ENCODE measurements around the gene ORC2. TPM values are rescaled to one million over a fixed set of nuclear protein-coding genes. Genes with fewer than 3 reads are reported as not detected.

The ORC2 gene
- total RNA-seq, 1 donor from 2014 or later, result 25.5 TPM

- Histone ChIP-seq H3K36me3 (ENCODE audit: insufficient read depth, low read length) (peaks cover 19% of the 10 kb centered on the region), H3K27me3 (ENCODE audit: insufficient read depth, low read length) (no peaks in the 10 kb centered on the region), H4K20me1 (ENCODE audit: insufficient read depth, low read length) (no peaks in the 10 kb centered on the region), H3K9me3 (ENCODE audit: insufficient read depth, low read depth, low read length) (no peaks in the 10 kb centered on the region), H3K79me2 (ENCODE audit: insufficient read depth, low read length) (no peaks in the 10 kb centered on the region), H3K4me1 (ENCODE audit: insufficient read depth, low read length) (no peaks in the 10 kb centered on the region), H3K4me3 (ENCODE audit: insufficient read depth, low read depth, low read length) (no peak overlapping the region), H2AFZ (ENCODE audit: low read depth, low read length) (no peak overlapping the region), H3K9ac (ENCODE audit: low read length) (no peak overlapping the region), H3K27ac (ENCODE audit: low read depth, low read length) (no peak overlapping the region), H3K4me2 (ENCODE audit: low read length) (no peak overlapping the region)
- TF ChIP-seq CTCF (IDR thresholded peaks at IDR 0.05; ENCODE audit: insufficient read depth, low read depth, low read length) (no peak), EZH2 (IDR thresholded peaks at IDR 0.05; ENCODE audit: insufficient read depth, low read length) (no peak)
- Mint-ChIP-seq H3K36me3 (ENCODE audit: low read depth, unreplicated experiment) (peaks cover 3% of the 10 kb centered on the region), H3K4me3 (ENCODE audit: unreplicated experiment) (no peak overlapping the region), H3K4me1 (ENCODE audit: low read depth, unreplicated experiment) (peaks cover 7% of the 10 kb centered on the region), H3K27ac (ENCODE audit: unreplicated experiment) (no peak overlapping the region), H3K9me3 (ENCODE audit: unreplicated experiment) (no peaks in the 10 kb centered on the region), H3K27me3 (ENCODE audit: low read depth, unreplicated experiment) (no peaks in the 10 kb centered on the region)
- FAIRE-seq, result no peak
- DNase-seq (ENCODE audit: low read depth), result no peak
Measured at GRCh38 chr2:200929334-200930249, 33.9 kb downstream of the ORC2 start.

GRCh38 chr2:200922439-200922838, 41.0 kb downstream of the ORC2 start:
- peaks cover 35% of the 10 kb centered on the region for H3K36me3 ChIP-seq (ENCODE audit: insufficient read depth, low read length)
- no peak for FAIRE-seq
- TF ChIP-seq CTCF (IDR thresholded peaks at IDR 0.05; ENCODE audit: insufficient read depth, low read depth, low read length), result no peak
- TF ChIP-seq EZH2 (IDR thresholded peaks at IDR 0.05; ENCODE audit: insufficient read depth, low read length), result no peak

GRCh38 chr2:200913654-200914053, 49.8 kb downstream of the ORC2 start:
- Histone ChIP-seq H3K9ac (ENCODE audit: low read length) (peak overlapping the region; percentile 9), H3K27me3 (ENCODE audit: insufficient read depth, low read length) (no peaks in the 10 kb centered on the region), H3K4me2 (ENCODE audit: low read length) (no peak overlapping the region), H3K79me2 (ENCODE audit: insufficient read depth, low read length) (no peaks in the 10 kb centered on the region), H3K36me3 (ENCODE audit: insufficient read depth, low read length) (peaks cover 31% of the 10 kb centered on the region), H3K9me3 (ENCODE audit: insufficient read depth, low read depth, low read length) (no peaks in the 10 kb centered on the region), H3K4me1 (ENCODE audit: insufficient read depth, low read length) (no peaks in the 10 kb centered on the region), H3K27ac (ENCODE audit: low read depth, low read length) (no peak overlapping the region), H3K4me3 (ENCODE audit: insufficient read depth, low read depth, low read length) (no peak overlapping the region), H4K20me1 (ENCODE audit: insufficient read depth, low read length) (no peaks in the 10 kb centered on the region), H2AFZ (ENCODE audit: low read depth, low read length) (no peak overlapping the region)
- Mint-ChIP-seq H3K9me3 (ENCODE audit: unreplicated experiment) (no peaks in the 10 kb centered on the region), H3K27ac (ENCODE audit: unreplicated experiment) (peak overlapping the region; percentile 91), H3K27me3 (ENCODE audit: low read depth, unreplicated experiment) (no peaks in the 10 kb centered on the region), H3K4me3 (ENCODE audit: unreplicated experiment) (no peak overlapping the region), H3K4me1 (ENCODE audit: low read depth, unreplicated experiment) (peaks cover 9% of the 10 kb centered on the region), H3K36me3 (ENCODE audit: low read depth, unreplicated experiment) (peaks cover 7% of the 10 kb centered on the region)
- FAIRE-seq (no peak), DNase-seq (ENCODE audit: low read depth) (peak; percentile 60)
- no peak for TF ChIP-seq EZH2 (IDR thresholded peaks at IDR 0.05; ENCODE audit: insufficient read depth, low read length)
- TF ChIP-seq CTCF (IDR thresholded peaks at IDR 0.05; ENCODE audit: insufficient read depth, low read depth, low read length), result no peak

More at GRCh38 chr2:200922439-200922838, 41.0 kb downstream of the ORC2 start:
- no peaks in the 10 kb centered on the region for H3K9me3 ChIP-seq (ENCODE audit: insufficient read depth, low read depth, low read length)
- no peak overlapping the region for H2AFZ ChIP-seq (ENCODE audit: low read depth, low read length)
- no peaks in the 10 kb centered on the region for H3K79me2 ChIP-seq (ENCODE audit: insufficient read depth, low read length)
- no peaks in the 10 kb centered on the region for H3K27me3 Mint-ChIP-seq (ENCODE audit: low read depth, unreplicated experiment)
- H3K4me2 ChIP-seq (ENCODE audit: low read length), result no peak overlapping the region
- no peak overlapping the region for H3K4me3 Mint-ChIP-seq (ENCODE audit: unreplicated experiment)
- H3K4me1 Mint-ChIP-seq (ENCODE audit: low read depth, unreplicated experiment), result no peaks in the 10 kb centered on the region
- H3K27me3 ChIP-seq (ENCODE audit: insufficient read depth, low read length), result no peaks in the 10 kb centered on the region
- no peaks in the 10 kb centered on the region for H3K4me1 ChIP-seq (ENCODE audit: insufficient read depth, low read length)
- H3K9ac ChIP-seq (ENCODE audit: low read length), result no peak overlapping the region
- H3K9me3 Mint-ChIP-seq (ENCODE audit: unreplicated experiment), result no peaks in the 10 kb centered on the region
- no peak overlapping the region for H3K27ac ChIP-seq (ENCODE audit: low read depth, low read length)
- no peak overlapping the region for H3K27ac Mint-ChIP-seq (ENCODE audit: unreplicated experiment)
- H3K36me3 Mint-ChIP-seq (ENCODE audit: low read depth, unreplicated experiment), result no peaks in the 10 kb centered on the region
- H4K20me1 ChIP-seq (ENCODE audit: insufficient read depth, low read length), result no peaks in the 10 kb centered on the region
- H3K4me3 ChIP-seq (ENCODE audit: insufficient read depth, low read depth, low read length), result no peak overlapping the region
- no peak for DNase-seq (ENCODE audit: low read depth)

Measured in astrocyte (in vitro differentiated cells and primary cell).